Natural killer cell (primary cell): ENCODE results near the gene STK11IP. TPM values are rescaled to one million over a fixed set of nuclear protein-coding genes. Genes with fewer than 3 reads are reported as not detected.

ENCODE experiments used
- ATAC-seq, 3 donors: fragments of 150-1000 bp in 2 of 3; fragments of 200-7000 bp in 1 of 3; cut with Tn5 transposase; 1 replicate in 1 of 3; 2 replicates in 2 of 3; pipeline ENCODE4 v1.10.0; 2021; ENCODE audit warnings: mild to moderate bottlenecking in 2 of 3, moderate library complexity in 2 of 3
- DNase-seq, 2 donors: peaks; one replicate each; pipeline versions ENCODE4 v3.0.0 to v3.0.0-alpha.2; 2013 to 2021; ENCODE audit warnings: mixed read lengths in 1 of 2
- H3K27ac ChIP-seq: one replicate; pipeline ENCODE4 v1.5.1; 2013; ENCODE audit warnings: mild to moderate bottlenecking, low read length
- H3K27me3 ChIP-seq: one replicate; pipeline ENCODE4 v1.6.1; 2013; ENCODE audit warnings: low read length; ENCODE audit not compliant: control insufficient read depth, insufficient read depth
- H3K36me3 ChIP-seq: one replicate; pipeline ENCODE4 v1.6.1; 2013; ENCODE audit warnings: low read length; ENCODE audit not compliant: control insufficient read depth, insufficient read depth
- H3K4me1 ChIP-seq: one replicate; pipeline ENCODE4 v1.6.1; 2013; ENCODE audit warnings: low read length; ENCODE audit not compliant: control insufficient read depth, insufficient read depth
- H3K4me3 ChIP-seq: one replicate; pipeline ENCODE4 v1.5.1; 2013; ENCODE audit warnings: low read length
- H3K9me3 ChIP-seq: one replicate; pipeline ENCODE4 v1.6.1; 2013; ENCODE audit warnings: low read length; ENCODE audit not compliant: control insufficient read depth, insufficient read depth
- H3K27ac Mint-ChIP-seq, 2 donors: one replicate each; pipeline ENCODE4 v1.8.0; 2022; ENCODE audit warnings: mild to moderate bottlenecking in 2 of 2, mixed read lengths in 2 of 2, moderate library complexity in 1 of 2
- H3K27me3 Mint-ChIP-seq, 2 donors: one replicate each; pipeline ENCODE4 v1.8.0; 2022; ENCODE audit warnings: low read depth in 2 of 2, mixed read lengths in 2 of 2
- H3K36me3 Mint-ChIP-seq: one replicate; pipeline ENCODE4 v1.8.0; 2022; ENCODE audit warnings: mixed read lengths
- H3K4me1 Mint-ChIP-seq, 2 donors: one replicate each; pipeline ENCODE4 v1.8.0; 2022; ENCODE audit warnings: mixed read lengths in 2 of 2
- H3K4me3 Mint-ChIP-seq: one replicate; pipeline ENCODE4 v1.8.0; 2022; ENCODE audit warnings: mild to moderate bottlenecking, moderate library complexity, mixed read lengths
- H3K9me3 Mint-ChIP-seq, 2 donors: one replicate each; pipeline ENCODE4 v1.8.0; 2022; ENCODE audit warnings: mixed read lengths in 2 of 2
- WGBS: methylation state at CpG from one replicate; pipeline ENCODE4 v1.1.7; 2013; ENCODE audit warnings: missing lambda C conversion rate; ENCODE audit not compliant: insufficient coverage; 5-methylcytosine and 5-hydroxymethylcytosine counted together
- intact Hi-C: fragments of 100-400 bp; cut with micrococcal nuclease; formaldehyde crosslinking; loops from one replicate; pipeline ENCODE4 v1.14.2; 2022
- total RNA-seq, 4 donors: library from RNA; stranded (reverse); fragments of 120-200 nt in 1 of 4; gene quantifications; one replicate each; pipeline versions ENCODE4 v1.2.3 to v1.2.4, GENCODE V29; 2013 to 2022
- TF ChIP-seq, protein P1 (sequence below): fragments of 200-600 bp; IDR thresholded peaks from one replicate; pipeline ENCODE4 v1.8.0; 2022; ENCODE audit warnings: antibody characterized with exemption

Gene STK11IP
- total RNA-seq, 3 donors from 2014 or later (not counting 1 experiment from before 2014, with no cell fraction given) = 56.1 to 76.0 (median 65.2) TPM

DNA sequence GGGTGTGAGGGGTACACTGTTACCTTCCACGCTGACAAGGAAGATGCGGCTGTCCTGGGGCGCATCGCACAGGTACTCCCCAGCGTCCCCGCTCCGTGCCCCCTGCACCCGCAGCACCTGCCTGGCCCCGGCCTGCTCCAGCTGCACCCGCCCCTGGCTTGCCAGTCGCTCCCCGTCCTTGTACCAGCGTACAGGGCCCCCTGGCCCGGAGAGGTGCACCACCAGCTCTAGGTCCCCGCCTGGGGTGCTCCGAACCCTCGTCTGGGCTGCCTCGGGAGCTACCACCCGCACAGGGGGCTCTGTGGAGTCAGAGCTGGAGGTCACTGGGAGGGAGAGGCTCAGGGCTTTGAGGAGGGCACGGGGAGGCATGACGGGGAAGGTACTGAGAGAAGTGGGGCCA lies 40.3 kb upstream of the STK11IP start:
- no peaks in the 10 kb centered on the region for H3K9me3 ChIP-seq
- ATAC-seq (no peak), DNase-seq (no peak)
- Mint-ChIP-seq H3K27ac (no peak overlapping the region), H3K4me1 (peaks cover 0 to 3% of the 10 kb centered on the region in 2 donors), H3K36me3 (no peaks in the 10 kb centered on the region), H3K27me3 (peaks cover 8 to 13% of the 10 kb centered on the region in 2 donors), H3K9me3 (no peaks in the 10 kb centered on the region), H3K4me3 (no peak overlapping the region)
- 92% methylated on average over 21 of the region's 21 CpGs for WGBS
- no peak overlapping the region for H3K27ac ChIP-seq
- no peaks in the 10 kb centered on the region for H3K36me3 ChIP-seq
- peaks cover 15% of the 10 kb centered on the region for H3K27me3 ChIP-seq
- TF ChIP-seq, protein P1, sequence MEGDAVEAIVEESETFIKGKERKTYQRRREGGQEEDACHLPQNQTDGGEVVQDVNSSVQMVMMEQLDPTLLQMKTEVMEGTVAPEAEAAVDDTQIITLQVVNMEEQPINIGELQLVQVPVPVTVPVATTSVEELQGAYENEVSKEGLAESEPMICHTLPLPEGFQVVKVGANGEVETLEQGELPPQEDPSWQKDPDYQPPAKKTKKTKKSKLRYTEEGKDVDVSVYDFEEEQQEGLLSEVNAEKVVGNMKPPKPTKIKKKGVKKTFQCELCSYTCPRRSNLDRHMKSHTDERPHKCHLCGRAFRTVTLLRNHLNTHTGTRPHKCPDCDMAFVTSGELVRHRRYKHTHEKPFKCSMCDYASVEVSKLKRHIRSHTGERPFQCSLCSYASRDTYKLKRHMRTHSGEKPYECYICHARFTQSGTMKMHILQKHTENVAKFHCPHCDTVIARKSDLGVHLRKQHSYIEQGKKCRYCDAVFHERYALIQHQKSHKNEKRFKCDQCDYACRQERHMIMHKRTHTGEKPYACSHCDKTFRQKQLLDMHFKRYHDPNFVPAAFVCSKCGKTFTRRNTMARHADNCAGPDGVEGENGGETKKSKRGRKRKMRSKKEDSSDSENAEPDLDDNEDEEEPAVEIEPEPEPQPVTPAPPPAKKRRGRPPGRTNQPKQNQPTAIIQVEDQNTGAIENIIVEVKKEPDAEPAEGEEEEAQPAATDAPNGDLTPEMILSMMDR = no peak
- no peak overlapping the region for H3K4me3 ChIP-seq
- H3K4me1 ChIP-seq = peaks cover 9% of the 10 kb centered on the region
- intact Hi-C loops = no loop called here

GRCh38 chr2:219557791-219558785 lies 39.6 kb upstream of the STK11IP start:
- H3K27me3 Mint-ChIP-seq = peaks cover 8 to 17% of the 10 kb centered on the region in 2 donors
- Histone ChIP-seq H3K9me3 (no peaks in the 10 kb centered on the region), H3K27ac (no peak overlapping the region), H3K27me3 (peaks cover 13% of the 10 kb centered on the region), H3K4me1 (peaks cover 5% of the 10 kb centered on the region), H3K36me3 (no peaks in the 10 kb centered on the region), H3K4me3 (no peak overlapping the region)
- WGBS = 90% methylated on average over 25 of the region's 25 CpGs
- TF ChIP-seq, protein P1 = no peak
- H3K27ac Mint-ChIP-seq = no peak overlapping the region
- H3K4me3 Mint-ChIP-seq = no peak overlapping the region
- H3K9me3 Mint-ChIP-seq = no peaks in the 10 kb centered on the region
- intact Hi-C loops = no loop called here
- no peak for ATAC-seq
- no peak for DNase-seq
- H3K36me3 Mint-ChIP-seq = no peaks in the 10 kb centered on the region
- H3K4me1 Mint-ChIP-seq = no peaks in the 10 kb centered on the region

DNA sequence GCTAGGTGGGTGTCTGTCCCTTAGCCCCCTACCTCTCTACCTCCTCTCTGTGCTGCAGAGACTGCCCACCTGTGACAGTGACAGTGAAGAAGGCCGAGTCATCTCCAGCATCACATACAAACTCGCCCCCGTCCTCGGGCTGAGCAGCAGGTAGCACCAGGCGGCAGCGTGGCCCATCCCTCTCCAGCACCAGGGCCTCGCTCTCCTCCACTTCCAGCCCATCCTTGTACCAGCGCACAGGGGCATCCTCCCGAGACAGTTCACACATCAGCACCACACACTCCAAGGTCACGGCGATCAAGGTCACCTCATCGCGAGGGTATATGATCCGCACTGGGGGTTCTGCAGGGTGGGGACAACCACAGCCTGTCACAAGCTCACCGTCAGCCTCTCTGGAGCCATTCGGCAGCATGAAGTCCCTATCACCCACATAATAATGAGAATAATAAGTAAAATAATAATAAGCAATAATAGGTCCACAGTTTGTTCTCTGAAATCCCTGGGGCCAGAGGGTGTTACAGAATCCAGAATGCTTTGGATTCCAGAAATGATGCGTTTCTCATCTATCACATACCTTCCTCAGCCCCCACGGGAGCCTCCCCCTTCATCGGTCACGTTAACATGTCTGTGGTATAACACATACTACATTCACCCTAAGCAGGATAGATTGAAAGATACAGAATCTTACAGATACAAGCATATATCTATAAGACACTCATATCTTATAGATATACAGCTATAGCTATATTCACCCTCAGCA lies 38.3 kb upstream of the STK11IP start:
- Mint-ChIP-seq H3K9me3 (no peaks in the 10 kb centered on the region), H3K36me3 (no peaks in the 10 kb centered on the region), H3K27me3 (peaks cover 3 to 15% of the 10 kb centered on the region in 2 donors), H3K27ac (no peak overlapping the region), H3K4me1 (no peaks in the 10 kb centered on the region), H3K4me3 (no peak overlapping the region)
- H3K9me3 ChIP-seq = no peaks in the 10 kb centered on the region
- TF ChIP-seq, protein P1 = no peak
- intact Hi-C loops = no loop called here
- ATAC-seq = no peak
- DNase-seq = no peak
- WGBS = 89% methylated on average over 18 of the region's 20 CpGs
- no peak overlapping the region for H3K27ac ChIP-seq
- no peak overlapping the region for H3K4me3 ChIP-seq
- peaks cover 1% of the 10 kb centered on the region for H3K27me3 ChIP-seq
- no peaks in the 10 kb centered on the region for H3K4me1 ChIP-seq
- no peaks in the 10 kb centered on the region for H3K36me3 ChIP-seq
